ENCODE data around the gene SEPTIN11.

The SEPTIN11 gene

GRCh38 chr4:76909711-76910110 is 39.8 kb upstream of the SEPTIN11 start:
- no peak for DNase-seq (ENCODE audit: low spot score)
- Histone ChIP-seq H3K27ac (ENCODE audit: poor library complexity, severe bottlenecking) (no peak overlapping the region), H3K4me3 (ENCODE audit: severe bottlenecking) (no peak overlapping the region), H3K36me3 (ENCODE audit: low read depth) (no peaks in the 10 kb centered on the region), H3K9me3 (ENCODE audit: severe bottlenecking) (no peaks in the 10 kb centered on the region), H3K4me1 (ENCODE audit: insufficient read depth, poor library complexity, severe bottlenecking) (no peaks in the 10 kb centered on the region), H3K27me3 (ENCODE audit: insufficient read depth, poor library complexity, severe bottlenecking) (no peaks in the 10 kb centered on the region)
- TF ChIP-seq CTCF (IDR thresholded peaks at IDR 0.05; ENCODE audit: poor library complexity, severe bottlenecking) = no peak
- no peak for ATAC-seq (ENCODE audit: low read depth)

- TF ChIP-seq CTCF (IDR thresholded peaks at IDR 0.05; ENCODE audit: poor library complexity, severe bottlenecking) = no peak
- ATAC-seq (ENCODE audit: low read depth) = no peak
- Histone ChIP-seq H3K36me3 (ENCODE audit: low read depth) (no peaks in the 10 kb centered on the region), H3K27ac (ENCODE audit: poor library complexity, severe bottlenecking) (no peak overlapping the region), H3K9me3 (ENCODE audit: severe bottlenecking) (no peaks in the 10 kb centered on the region), H3K4me3 (ENCODE audit: severe bottlenecking) (no peak overlapping the region), H3K27me3 (ENCODE audit: insufficient read depth, poor library complexity, severe bottlenecking) (no peaks in the 10 kb centered on the region), H3K4me1 (ENCODE audit: insufficient read depth, poor library complexity, severe bottlenecking) (no peaks in the 10 kb centered on the region)
- no peak for DNase-seq (ENCODE audit: low spot score)
These were observed 28.8 kb upstream of the SEPTIN11 start for GRCh38 chr4:76920715-76921114.

GRCh38 chr4:76923619-76924357 is 25.8 kb upstream of the SEPTIN11 start:
- ATAC-seq (ENCODE audit: low read depth) (no peak), DNase-seq (ENCODE audit: low spot score) (no peak)
- no peak for TF ChIP-seq CTCF (IDR thresholded peaks at IDR 0.05; ENCODE audit: poor library complexity, severe bottlenecking)
- Histone ChIP-seq H3K36me3 (ENCODE audit: low read depth) (no peaks in the 10 kb centered on the region), H3K27me3 (ENCODE audit: insufficient read depth, poor library complexity, severe bottlenecking) (no peaks in the 10 kb centered on the region), H3K27ac (ENCODE audit: poor library complexity, severe bottlenecking) (no peak overlapping the region), H3K4me1 (ENCODE audit: insufficient read depth, poor library complexity, severe bottlenecking) (no peaks in the 10 kb centered on the region), H3K9me3 (ENCODE audit: severe bottlenecking) (no peaks in the 10 kb centered on the region), H3K4me3 (ENCODE audit: severe bottlenecking) (no peak overlapping the region)

- no peak for TF ChIP-seq CTCF (IDR thresholded peaks at IDR 0.05; ENCODE audit: poor library complexity, severe bottlenecking)
- H3K9me3 ChIP-seq (ENCODE audit: severe bottlenecking) = no peaks in the 10 kb centered on the region
- ATAC-seq (ENCODE audit: low read depth) = no peak
- no peaks in the 10 kb centered on the region for H3K4me1 ChIP-seq (ENCODE audit: insufficient read depth, poor library complexity, severe bottlenecking)
- no peaks in the 10 kb centered on the region for H3K36me3 ChIP-seq (ENCODE audit: low read depth)
- no peak overlapping the region for H3K4me3 ChIP-seq (ENCODE audit: severe bottlenecking)
- H3K27ac ChIP-seq (ENCODE audit: poor library complexity, severe bottlenecking) = no peak overlapping the region
- no peaks in the 10 kb centered on the region for H3K27me3 ChIP-seq (ENCODE audit: insufficient read depth, poor library complexity, severe bottlenecking)
- DNase-seq (ENCODE audit: low spot score) = no peak
These were observed 22.7 kb upstream of the SEPTIN11 start for GRCh38 chr4:76926841-76927240.

- H3K4me3 ChIP-seq (ENCODE audit: severe bottlenecking) = no peak overlapping the region
- no peak overlapping the region for H3K27ac ChIP-seq (ENCODE audit: poor library complexity, severe bottlenecking)
- DNase-seq (ENCODE audit: low spot score) (no peak), ATAC-seq (ENCODE audit: low read depth) (no peak)
- no peak for TF ChIP-seq CTCF (IDR thresholded peaks at IDR 0.05; ENCODE audit: poor library complexity, severe bottlenecking)
- no peaks in the 10 kb centered on the region for H3K4me1 ChIP-seq (ENCODE audit: insufficient read depth, poor library complexity, severe bottlenecking)
- no peaks in the 10 kb centered on the region for H3K9me3 ChIP-seq (ENCODE audit: severe bottlenecking)
- H3K27me3 ChIP-seq (ENCODE audit: insufficient read depth, poor library complexity, severe bottlenecking) = no peaks in the 10 kb centered on the region
- H3K36me3 ChIP-seq (ENCODE audit: low read depth) = no peaks in the 10 kb centered on the region
These were observed 18.9 kb upstream of the SEPTIN11 start for GRCh38 chr4:76930685-76931084.
